ENCODE measurements around the gene IL13RA2.

The IL13RA2 gene

GRCh38 chrX:115017455-115017854 lies at the start of gene IL13RA2:
IL13RA2 (minus strand) TSS chrX:115017616; CDS start chrX:115017269, 347 bp downstream.
- ATAC-seq (no peak), DNase-seq (no peak)
- H3K27ac Mint-ChIP-seq: no peak within 1 kb of the TSS
- H3K9me3 Mint-ChIP-seq: no peaks in the 10 kb centered on the region
- no peaks in the 10 kb centered on the region for H3K36me3 Mint-ChIP-seq (ENCODE audit: low read depth)
- H3K27me3 Mint-ChIP-seq: no peaks in the 10 kb centered on the region
- H3K4me3 Mint-ChIP-seq: no peak within 1 kb of the TSS
- no peaks in the 10 kb centered on the region for H3K4me1 Mint-ChIP-seq

GRCh38 chrX:115065304-115065703 lies 47.9 kb upstream of the IL13RA2 start:
- no peak overlapping the region for H3K27ac Mint-ChIP-seq
- no peaks in the 10 kb centered on the region for H3K36me3 Mint-ChIP-seq (ENCODE audit: low read depth)
- no peaks in the 10 kb centered on the region for H3K9me3 Mint-ChIP-seq
- no peak overlapping the region for H3K4me3 Mint-ChIP-seq
- H3K27me3 Mint-ChIP-seq: no peaks in the 10 kb centered on the region
- DNase-seq (no peak), ATAC-seq (no peak)
- no peaks in the 10 kb centered on the region for H3K4me1 Mint-ChIP-seq

- ATAC-seq: no peak
- Mint-ChIP-seq H3K27ac (no peak overlapping the region), H3K36me3 (ENCODE audit: low read depth) (no peaks in the 10 kb centered on the region), H3K9me3 (no peaks in the 10 kb centered on the region), H3K4me3 (no peak overlapping the region), H3K27me3 (no peaks in the 10 kb centered on the region), H3K4me1 (no peaks in the 10 kb centered on the region)
- DNase-seq: no peak
These were observed 42.6 kb upstream of the IL13RA2 start for GRCh38 chrX:115060013-115060412.

GRCh38 chrX:115058276-115058675 lies 40.9 kb upstream of the IL13RA2 start:
- no peaks in the 10 kb centered on the region for H3K4me1 Mint-ChIP-seq
- no peak for ATAC-seq
- H3K27me3 Mint-ChIP-seq: no peaks in the 10 kb centered on the region
- no peak for DNase-seq
- H3K9me3 Mint-ChIP-seq: no peaks in the 10 kb centered on the region
- H3K4me3 Mint-ChIP-seq: no peak overlapping the region
- H3K36me3 Mint-ChIP-seq (ENCODE audit: low read depth): no peaks in the 10 kb centered on the region
- H3K27ac Mint-ChIP-seq: no peak overlapping the region

- Mint-ChIP-seq H3K36me3 (ENCODE audit: low read depth) (no peaks in the 10 kb centered on the region), H3K9me3 (peaks cover 4% of the 10 kb centered on the region), H3K4me3 (no peak overlapping the region), H3K27me3 (no peaks in the 10 kb centered on the region), H3K27ac (no peak overlapping the region), H3K4me1 (no peaks in the 10 kb centered on the region)
- DNase-seq (no peak), ATAC-seq (no peak)
These were observed 37.5 kb upstream of the IL13RA2 start for GRCh38 chrX:115054876-115055275.

GRCh38 chrX:115053223-115053622 lies 35.8 kb upstream of the IL13RA2 start:
- H3K4me1 Mint-ChIP-seq: no peaks in the 10 kb centered on the region
- ATAC-seq: no peak
- no peaks in the 10 kb centered on the region for H3K27me3 Mint-ChIP-seq
- peaks cover 4% of the 10 kb centered on the region for H3K9me3 Mint-ChIP-seq
- no peak overlapping the region for H3K4me3 Mint-ChIP-seq
- H3K27ac Mint-ChIP-seq: no peak overlapping the region
- no peak for DNase-seq
- no peaks in the 10 kb centered on the region for H3K36me3 Mint-ChIP-seq (ENCODE audit: low read depth)

- Mint-ChIP-seq H3K36me3 (ENCODE audit: low read depth) (no peaks in the 10 kb centered on the region), H3K4me1 (no peaks in the 10 kb centered on the region), H3K27ac (no peak overlapping the region), H3K27me3 (no peaks in the 10 kb centered on the region), H3K9me3 (peaks cover 4% of the 10 kb centered on the region), H3K4me3 (no peak overlapping the region)
- no peak for DNase-seq
- no peak for ATAC-seq
These were observed 30.3 kb upstream of the IL13RA2 start for GRCh38 chrX:115047715-115048114.

GRCh38 chrX:115047181-115047580 lies 29.8 kb upstream of the IL13RA2 start:
- no peak for ATAC-seq

GRCh38 chrX:115040417-115040816 lies 23.0 kb upstream of the IL13RA2 start:
- Mint-ChIP-seq H3K36me3 (ENCODE audit: low read depth) (no peaks in the 10 kb centered on the region), H3K4me3 (no peak overlapping the region), H3K4me1 (no peaks in the 10 kb centered on the region), H3K27me3 (no peaks in the 10 kb centered on the region), H3K9me3 (peaks cover 5% of the 10 kb centered on the region), H3K27ac (no peak overlapping the region)
- no peak for DNase-seq
- ATAC-seq: no peak

More at GRCh38 chrX:115047181-115047580, 29.8 kb upstream of the IL13RA2 start:
- Mint-ChIP-seq H3K27me3 (no peaks in the 10 kb centered on the region), H3K27ac (no peak overlapping the region), H3K4me3 (no peak overlapping the region), H3K9me3 (peaks cover 4% of the 10 kb centered on the region), H3K4me1 (no peaks in the 10 kb centered on the region), H3K36me3 (ENCODE audit: low read depth) (no peaks in the 10 kb centered on the region)
- no peak for DNase-seq

- no peak for ATAC-seq
- Mint-ChIP-seq H3K27ac (no peak overlapping the region), H3K4me3 (no peak overlapping the region), H3K9me3 (peaks cover 5% of the 10 kb centered on the region), H3K4me1 (no peaks in the 10 kb centered on the region), H3K27me3 (no peaks in the 10 kb centered on the region), H3K36me3 (ENCODE audit: low read depth) (no peaks in the 10 kb centered on the region)
- DNase-seq: no peak
These were observed 21.0 kb upstream of the IL13RA2 start for GRCh38 chrX:115038406-115038805.

- no peaks in the 10 kb centered on the region for H3K4me1 Mint-ChIP-seq
- H3K4me3 Mint-ChIP-seq: no peak overlapping the region
- no peak overlapping the region for H3K27ac Mint-ChIP-seq
- no peaks in the 10 kb centered on the region for H3K27me3 Mint-ChIP-seq
- DNase-seq (no peak), ATAC-seq (no peak)
- no peaks in the 10 kb centered on the region for H3K36me3 Mint-ChIP-seq (ENCODE audit: low read depth)
- H3K9me3 Mint-ChIP-seq: peaks cover 5% of the 10 kb centered on the region
These were observed 18.6 kb upstream of the IL13RA2 start for GRCh38 chrX:115036029-115036428.

- Mint-ChIP-seq H3K4me3 (no peak overlapping the region), H3K9me3 (no peaks in the 10 kb centered on the region), H3K4me1 (no peaks in the 10 kb centered on the region), H3K27me3 (no peaks in the 10 kb centered on the region), H3K36me3 (ENCODE audit: low read depth) (no peaks in the 10 kb centered on the region), H3K27ac (no peak overlapping the region)
- DNase-seq (no peak), ATAC-seq (no peak)
These were observed 14.6 kb upstream of the IL13RA2 start for GRCh38 chrX:115031989-115032388.

GRCh38 chrX:115030625-115031024 lies 13.2 kb upstream of the IL13RA2 start:
- DNase-seq: no peak

GRCh38 chrX:115029869-115030570 lies 12.6 kb upstream of the IL13RA2 start:
- Mint-ChIP-seq H3K4me1 (no peaks in the 10 kb centered on the region), H3K27me3 (no peaks in the 10 kb centered on the region), H3K9me3 (no peaks in the 10 kb centered on the region), H3K4me3 (no peak overlapping the region), H3K27ac (no peak overlapping the region), H3K36me3 (ENCODE audit: low read depth) (no peaks in the 10 kb centered on the region)
- no peak for ATAC-seq
- no peak for DNase-seq

More at GRCh38 chrX:115030625-115031024, 13.2 kb upstream of the IL13RA2 start:
- no peak for ATAC-seq
- Mint-ChIP-seq H3K27ac (no peak overlapping the region), H3K9me3 (no peaks in the 10 kb centered on the region), H3K36me3 (ENCODE audit: low read depth) (no peaks in the 10 kb centered on the region), H3K4me1 (no peaks in the 10 kb centered on the region), H3K27me3 (no peaks in the 10 kb centered on the region), H3K4me3 (no peak overlapping the region)

- H3K36me3 Mint-ChIP-seq (ENCODE audit: low read depth): no peaks in the 10 kb centered on the region
- no peaks in the 10 kb centered on the region for H3K27me3 Mint-ChIP-seq
- H3K4me1 Mint-ChIP-seq: no peaks in the 10 kb centered on the region
- no peak overlapping the region for H3K4me3 Mint-ChIP-seq
- DNase-seq: no peak
- H3K27ac Mint-ChIP-seq: no peak overlapping the region
- ATAC-seq: no peak
- no peaks in the 10 kb centered on the region for H3K9me3 Mint-ChIP-seq
These were observed 12.0 kb upstream of the IL13RA2 start for GRCh38 chrX:115029440-115029839.

GRCh38 chrX:115023811-115024210 lies 6.4 kb upstream of the IL13RA2 start:
- H3K27me3 Mint-ChIP-seq: no peaks in the 10 kb centered on the region
- no peak for DNase-seq
- no peak overlapping the region for H3K4me3 Mint-ChIP-seq
- H3K27ac Mint-ChIP-seq: no peak overlapping the region
- ATAC-seq: no peak
- H3K9me3 Mint-ChIP-seq: no peaks in the 10 kb centered on the region
- no peaks in the 10 kb centered on the region for H3K36me3 Mint-ChIP-seq (ENCODE audit: low read depth)
- H3K4me1 Mint-ChIP-seq: no peaks in the 10 kb centered on the region

Measured in activated naive CD8-positive, alpha-beta T cell treated with anti-CD3 and anti-CD28 coated beads, Interleukin-2, amount 50 U/mL, for 24 hours (primary cell).